Glutamatergic neuron (in vitro differentiated cells): ENCODE measurements around the gene RPS27A. TPM values are rescaled to one million over a fixed set of nuclear protein-coding genes. Genes with fewer than 3 reads are reported as not detected.
"Not testable (repeated sequence)": the region's sequence is repeated elsewhere in the genome, so short reads cannot be mapped to it uniquely, and the experiment has no call there.

ENCODE experiments used
- DNase-seq: peaks from one replicate; pipeline ENCODE4 v3.0.0; 2022
- H3K27ac Mint-ChIP-seq: one replicate; pipeline ENCODE4 v1.8.0; 2020; ENCODE audit warnings: mild to moderate bottlenecking, mixed read lengths, inconsistent platforms; ENCODE audit not compliant: unreplicated experiment
- H3K27me3 Mint-ChIP-seq: one replicate; pipeline ENCODE4 v1.8.0; 2020; ENCODE audit warnings: mild to moderate bottlenecking, moderate library complexity, mixed read lengths, inconsistent platforms; ENCODE audit not compliant: unreplicated experiment
- H3K36me3 Mint-ChIP-seq: one replicate; pipeline ENCODE4 v1.8.0; 2020; ENCODE audit warnings: mild to moderate bottlenecking, mixed read lengths, inconsistent platforms; ENCODE audit not compliant: unreplicated experiment
- H3K4me1 Mint-ChIP-seq: one replicate; pipeline ENCODE4 v1.8.0; 2020; ENCODE audit warnings: mild to moderate bottlenecking, low read depth, mixed read lengths, inconsistent platforms; ENCODE audit not compliant: unreplicated experiment
- H3K4me3 Mint-ChIP-seq: one replicate; pipeline ENCODE4 v1.8.0; 2020; ENCODE audit warnings: mild to moderate bottlenecking, mixed read lengths, inconsistent platforms; ENCODE audit not compliant: unreplicated experiment
- H3K9me3 Mint-ChIP-seq: one replicate; pipeline ENCODE4 v1.8.0; 2020; ENCODE audit warnings: mild to moderate bottlenecking, moderate library complexity, mixed read lengths, inconsistent platforms; ENCODE audit not compliant: unreplicated experiment
- CTCF ChIP-seq: fragments of 200-600 bp; sonication (generic); IDR thresholded peaks from one replicate; pipeline ENCODE4 v1.5.0; 2021; ENCODE audit not compliant: partially characterized antibody, unreplicated experiment
- total RNA-seq: library from RNA; stranded (reverse); fragmentation: NEBNext Ultra II Directional; extraction: Animal tissue kit (Norgen Biotek cat#: 25700); gene quantifications from one replicate; pipeline ENCODE4 v1.2.1, GENCODE V29; 2021; ENCODE audit not compliant: unreplicated experiment

Gene RPS27A
- total RNA-seq, 1 donor from 2014 or later, result 437 TPM

GRCh38 chr2:55233658-55233940 lies 1.1 kb downstream of the RPS27A start:
- Mint-ChIP-seq H3K27me3 (peaks cover 8% of the 10 kb centered on the region), H3K4me3 (peak overlapping the region; percentile 100), H3K4me1 (peaks cover 6% of the 10 kb centered on the region), H3K9me3 (peaks cover 10% of the 10 kb centered on the region), H3K36me3 (no peaks in the 10 kb centered on the region), H3K27ac (peak overlapping the region; percentile 96)
- TF ChIP-seq CTCF, result no peak
- DNase-seq, result no peak

- Mint-ChIP-seq H3K27ac (no peak overlapping the region), H3K4me3 (no peak overlapping the region), H3K9me3 (peaks cover 8% of the 10 kb centered on the region), H3K4me1 (peaks cover 5% of the 10 kb centered on the region), H3K36me3 (no peaks in the 10 kb centered on the region), H3K27me3 (peaks cover 6% of the 10 kb centered on the region)
- TF ChIP-seq CTCF, result no peak
- DNase-seq, result no peak
Observed at GRCh38 chr2:55235724-55236538, 3.4 kb downstream of the RPS27A start.

- no peak for TF ChIP-seq CTCF
- Mint-ChIP-seq H3K27ac (no peak overlapping the region), H3K9me3 (peaks cover 3% of the 10 kb centered on the region), H3K4me1 (peaks cover 5% of the 10 kb centered on the region), H3K36me3 (no peaks in the 10 kb centered on the region), H3K27me3 (peaks cover 6% of the 10 kb centered on the region), H3K4me3 (no peak overlapping the region)
- no peak for DNase-seq
Observed at GRCh38 chr2:55236992-55237543, 4.6 kb downstream of the RPS27A start.

- Mint-ChIP-seq H3K36me3 (no peaks in the 10 kb centered on the region), H3K27ac (no peak overlapping the region), H3K9me3 (no peaks in the 10 kb centered on the region), H3K4me3 (no peak overlapping the region), H3K27me3 (no peaks in the 10 kb centered on the region), H3K4me1 (no peaks in the 10 kb centered on the region)
- DNase-seq, result no peak
- TF ChIP-seq CTCF, result no peak
Observed at GRCh38 chr2:55239656-55240222, 7.3 kb downstream of the RPS27A start.

- not testable (repeated sequence) for H3K27me3 Mint-ChIP-seq, DNase-seq, H3K4me3 Mint-ChIP-seq, H3K36me3 Mint-ChIP-seq, H3K4me1 Mint-ChIP-seq, H3K27ac Mint-ChIP-seq, H3K9me3 Mint-ChIP-seq
Observed at GRCh38 chr2:55241582-55241981, 9.1 kb downstream of the RPS27A start.
